ENCODE results near the gene CHST11. TPM values are rescaled to one million over a fixed set of nuclear protein-coding genes. Genes with fewer than 3 reads are reported as not detected.

CHST11 gene
- total RNA-seq, 1 experiment from 2014 or later: 6.7 TPM

- no peak overlapping the region; a peak in 1 of 7 replicates for H3K27ac Mint-ChIP-seq
- H3K4me3 Mint-ChIP-seq: no peak overlapping the region
- Histone ChIP-seq H4K20me1 (ENCODE audit: control insufficient read depth, insufficient read depth, insufficient read length) (no peaks in the 10 kb centered on the region), H3K4me1 (ENCODE audit: insufficient read depth, low read length) (no peaks in the 10 kb centered on the region), H3K4ac (ENCODE audit: low read depth, low read length) (no peak overlapping the region), H3K9me3 (ENCODE audit: control insufficient read depth, low read depth, low read length) (no peaks in the 10 kb centered on the region), H4K5ac (ENCODE audit: insufficient read length, low read depth, low read length) (no peak overlapping the region), H4K91ac (ENCODE audit: insufficient read length, low read depth, low read length) (no peak overlapping the region), H3K9ac (ENCODE audit: extremely low read depth, insufficient read length, low read length) (no peak overlapping the region), H3K14ac (ENCODE audit: insufficient read depth, low read length) (no peak overlapping the region), H3K4me2 (ENCODE audit: insufficient read depth, insufficient read length, low read length) (no peak overlapping the region), H3K27me3 (ENCODE audit: insufficient read depth, low read length) (no peaks in the 10 kb centered on the region), H2BK5ac (ENCODE audit: insufficient read length, low read length) (no peak overlapping the region), H3K18ac (ENCODE audit: insufficient read length, low read depth, low read length) (no peak overlapping the region), H3K79me2 (ENCODE audit: insufficient read depth, low read length) (no peaks in the 10 kb centered on the region), H2AK5ac (ENCODE audit: insufficient read length, low read length) (no peak overlapping the region), H4K8ac (replicated peaks; ENCODE audit: insufficient read length, low read depth, low read length) (no peak overlapping the region), H3K23me2 (ENCODE audit: insufficient read length, low read depth, low read length, poor library complexity, severe bottlenecking) (no peaks in the 10 kb centered on the region), H3K56ac (ENCODE audit: insufficient read length, low read depth, low read length) (no peak overlapping the region), H2AFZ (ENCODE audit: low read length) (no peak overlapping the region), H2BK120ac (ENCODE audit: low read depth, low read length, poor library complexity, severe bottlenecking) (no peak overlapping the region), H3T11ph (ENCODE audit: low read length) (no peak overlapping the region), H2BK15ac (ENCODE audit: low read depth, low read length) (no peak overlapping the region), H3K23ac (ENCODE audit: insufficient read length, low read depth, low read length) (no peak overlapping the region), H3K27ac (ENCODE audit: insufficient read length, low read depth, low read length) (no peak overlapping the region), H2BK12ac (ENCODE audit: insufficient read length, low read depth, low read length) (no peak overlapping the region), H3K79me1 (ENCODE audit: insufficient read depth, low read depth, low read length, poor library complexity, severe bottlenecking) (no peaks in the 10 kb centered on the region), H2BK20ac (ENCODE audit: low read depth, low read length, poor library complexity, severe bottlenecking) (no peak overlapping the region)
- no peak for DNase-seq
- no peaks in the 10 kb centered on the region for H3K27me3 Mint-ChIP-seq (ENCODE audit: low read depth)
- WGBS (ENCODE audit: extremely low coverage, insufficient read length, low lambda C conversion rate): no CpG with 5 or more reads among the region's 1 CpG
- no peaks in the 10 kb centered on the region; a peak in 2 of 5 replicates for H3K9me3 Mint-ChIP-seq
- peaks cover 21 to 30% of the 10 kb centered on the region in 2 experiments for H3K4me1 Mint-ChIP-seq
- TF ChIP-seq CTCF (conservative IDR thresholded peaks at IDR 0.05): no peak
- H3K36me3 Mint-ChIP-seq (ENCODE audit: insufficient read depth in 1 of 3, low read depth in 3 of 3): no peaks in the 10 kb centered on the region
Measured at GRCh38 chr12:104475271-104475670, 18.5 kb downstream of the CHST11 start.
